ENCODE data around the gene PPP2CA. TPM values are rescaled to one million over a fixed set of nuclear protein-coding genes. Genes with fewer than 3 reads are reported as not detected.
A peak's percentile ranks its signal among the peaks of the same experiment; 100 is the strongest.

PPP2CA gene
- total RNA-seq, 4 donors from 2014 or later, result 90.2 to 179 (median 155) TPM

DNA sequence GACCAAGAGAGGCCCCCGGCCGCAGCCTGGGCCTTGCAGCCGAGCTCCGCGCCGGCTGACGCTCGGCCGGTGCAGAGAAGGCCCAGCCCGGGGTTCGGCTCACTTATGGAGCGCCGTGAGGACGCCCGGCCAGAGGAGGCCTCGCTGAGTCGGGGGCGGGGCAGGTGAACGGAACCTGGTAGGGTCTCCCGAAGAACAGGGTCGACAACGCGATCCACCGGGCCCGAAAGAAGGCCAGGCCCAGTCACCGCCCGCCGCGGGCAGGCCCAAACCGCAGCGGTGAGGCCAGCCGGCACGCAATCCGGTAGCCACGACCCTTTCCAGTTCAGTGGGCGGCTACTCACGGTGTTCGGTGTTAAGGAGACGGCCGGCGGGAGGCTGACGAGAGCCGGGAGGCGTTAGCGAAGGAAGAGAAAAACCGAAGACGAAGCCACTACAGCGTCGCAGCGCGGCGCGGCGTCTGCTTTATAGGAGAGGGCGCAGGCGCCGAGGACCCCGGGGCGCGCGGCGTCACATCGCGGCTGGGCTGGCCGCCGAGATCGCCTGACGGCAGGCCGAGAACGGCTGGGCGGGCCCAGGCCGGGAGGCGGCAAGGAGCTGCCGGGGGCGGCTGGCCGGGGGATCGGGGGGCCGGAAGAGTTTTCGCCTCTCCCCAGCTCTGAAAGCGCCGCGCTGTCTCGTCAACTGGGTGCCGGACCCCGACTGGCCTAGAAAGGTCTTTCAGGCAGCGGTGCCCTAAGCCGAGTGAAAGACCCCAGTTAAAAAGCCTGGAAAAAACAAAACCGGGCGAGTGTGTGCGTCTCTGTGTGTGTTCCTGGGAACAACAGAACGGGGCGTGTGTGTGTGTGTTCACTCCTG lies 49.1 kb downstream of the PPP2CA start, which contains the start of gene SKP1:
SKP1 (minus strand) TSS at position 440 of the 858 bp plus-strand sequence. CDS start 2,928 bp downstream, outside the sequence.
- TF ChIP-seq, protein P1, sequence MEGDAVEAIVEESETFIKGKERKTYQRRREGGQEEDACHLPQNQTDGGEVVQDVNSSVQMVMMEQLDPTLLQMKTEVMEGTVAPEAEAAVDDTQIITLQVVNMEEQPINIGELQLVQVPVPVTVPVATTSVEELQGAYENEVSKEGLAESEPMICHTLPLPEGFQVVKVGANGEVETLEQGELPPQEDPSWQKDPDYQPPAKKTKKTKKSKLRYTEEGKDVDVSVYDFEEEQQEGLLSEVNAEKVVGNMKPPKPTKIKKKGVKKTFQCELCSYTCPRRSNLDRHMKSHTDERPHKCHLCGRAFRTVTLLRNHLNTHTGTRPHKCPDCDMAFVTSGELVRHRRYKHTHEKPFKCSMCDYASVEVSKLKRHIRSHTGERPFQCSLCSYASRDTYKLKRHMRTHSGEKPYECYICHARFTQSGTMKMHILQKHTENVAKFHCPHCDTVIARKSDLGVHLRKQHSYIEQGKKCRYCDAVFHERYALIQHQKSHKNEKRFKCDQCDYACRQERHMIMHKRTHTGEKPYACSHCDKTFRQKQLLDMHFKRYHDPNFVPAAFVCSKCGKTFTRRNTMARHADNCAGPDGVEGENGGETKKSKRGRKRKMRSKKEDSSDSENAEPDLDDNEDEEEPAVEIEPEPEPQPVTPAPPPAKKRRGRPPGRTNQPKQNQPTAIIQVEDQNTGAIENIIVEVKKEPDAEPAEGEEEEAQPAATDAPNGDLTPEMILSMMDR (IDR thresholded peaks at IDR 0.05 in 4 of 5, conservative IDR thresholded peaks at IDR 0.05 in 1 of 5), result no peak
- peak; percentile 96 to 97 for TF ChIP-seq POLR2A (IDR thresholded peaks at IDR 0.05)
- in situ Hi-C loops (cut with MboI; ENCODE audit: low sequenced_read_pairs in 4 of 4) (loop anchor here in 3 of 4 donors (25.0 kb wide), 1 partner anchor 411 kb away; no protein-coding TSS in a partner anchor), intact Hi-C loops (cut with DNase I; ENCODE audit: low total_unique reads) (loop anchor here (1.0 to 5.0 kb wide), 4 partner anchors 49 to 406 kb away; partner anchors contain the start of genes JADE2 and UBE2B)
- Histone ChIP-seq H3K36me3 (peaks cover 0 to 19% of the 10 kb centered on the region in 2 donors), H3K27ac (peak within 1 kb of the TSS; percentile 93 to 99 (median 96)), H3K27me3 (no peaks in the 10 kb centered on the region), H3K4me3 (peak within 1 kb of the TSS; percentile 96 to 99 (median 98)), H3K9me3 (no peaks in the 10 kb centered on the region), H3K4me1 (peaks cover 45 to 46% of the 10 kb centered on the region in 2 donors)
- ATAC-seq (peak; percentile 72 to 76), DNase-seq (peak; percentile 68 to 77)

DNA sequence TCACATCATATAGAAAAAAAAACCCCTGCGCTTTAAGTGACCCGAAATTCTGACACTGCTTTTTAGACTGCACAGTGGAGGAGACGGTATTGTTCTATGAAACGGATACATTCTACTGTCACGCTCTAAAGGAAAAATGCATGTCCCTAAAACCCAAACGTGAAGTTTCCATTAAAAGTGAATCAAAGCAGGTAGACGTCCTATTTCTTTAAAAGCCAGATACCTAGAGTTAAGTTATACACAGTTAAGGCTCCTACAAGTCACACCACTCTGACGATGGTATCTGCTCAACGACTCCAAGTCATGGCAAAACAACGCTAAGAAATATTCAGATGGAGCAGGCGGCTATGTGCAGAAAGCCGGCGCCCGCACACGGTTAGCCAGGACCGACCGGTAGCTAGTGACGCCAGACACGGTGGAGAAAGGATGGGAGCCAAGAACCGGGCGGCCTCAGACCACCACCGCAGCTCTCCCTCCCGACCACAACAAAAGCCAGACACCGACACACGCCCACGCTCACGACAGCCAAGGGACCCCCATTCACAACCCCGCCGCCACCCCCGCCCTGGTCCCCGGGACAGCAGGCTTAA lies 49.9 kb downstream of the PPP2CA start:
- no peaks in the 10 kb centered on the region for H3K27me3 ChIP-seq
- TF ChIP-seq POLR2A (IDR thresholded peaks at IDR 0.05), result no peak
- TF ChIP-seq, protein P1 (IDR thresholded peaks at IDR 0.05 in 4 of 5, conservative IDR thresholded peaks at IDR 0.05 in 1 of 5), result no peak
- in situ Hi-C loops (cut with MboI; ENCODE audit: low sequenced_read_pairs in 4 of 4) (loop anchor here in 3 of 4 donors (25.0 kb wide), 1 partner anchor 411 kb away; no protein-coding TSS in a partner anchor), intact Hi-C loops (cut with DNase I; ENCODE audit: low total_unique reads) (loop anchor here (2.0 to 5.0 kb wide), 3 partner anchors 195 to 406 kb away; partner anchors contain the start of genes JADE2 and UBE2B)
- H3K4me1 ChIP-seq, result peaks cover 52 to 53% of the 10 kb centered on the region in 2 donors
- H3K9me3 ChIP-seq, result no peaks in the 10 kb centered on the region
- peaks cover 0 to 21% of the 10 kb centered on the region in 2 donors for H3K36me3 ChIP-seq
- DNase-seq, result peak; percentile 20 to 48
- peak; percentile 15 to 25 for ATAC-seq
- H3K27ac ChIP-seq, result peak overlapping the region; percentile 93 to 99 (median 96)
- H3K4me3 ChIP-seq, result peak overlapping the region; percentile 96 to 99 (median 98)

DNA sequence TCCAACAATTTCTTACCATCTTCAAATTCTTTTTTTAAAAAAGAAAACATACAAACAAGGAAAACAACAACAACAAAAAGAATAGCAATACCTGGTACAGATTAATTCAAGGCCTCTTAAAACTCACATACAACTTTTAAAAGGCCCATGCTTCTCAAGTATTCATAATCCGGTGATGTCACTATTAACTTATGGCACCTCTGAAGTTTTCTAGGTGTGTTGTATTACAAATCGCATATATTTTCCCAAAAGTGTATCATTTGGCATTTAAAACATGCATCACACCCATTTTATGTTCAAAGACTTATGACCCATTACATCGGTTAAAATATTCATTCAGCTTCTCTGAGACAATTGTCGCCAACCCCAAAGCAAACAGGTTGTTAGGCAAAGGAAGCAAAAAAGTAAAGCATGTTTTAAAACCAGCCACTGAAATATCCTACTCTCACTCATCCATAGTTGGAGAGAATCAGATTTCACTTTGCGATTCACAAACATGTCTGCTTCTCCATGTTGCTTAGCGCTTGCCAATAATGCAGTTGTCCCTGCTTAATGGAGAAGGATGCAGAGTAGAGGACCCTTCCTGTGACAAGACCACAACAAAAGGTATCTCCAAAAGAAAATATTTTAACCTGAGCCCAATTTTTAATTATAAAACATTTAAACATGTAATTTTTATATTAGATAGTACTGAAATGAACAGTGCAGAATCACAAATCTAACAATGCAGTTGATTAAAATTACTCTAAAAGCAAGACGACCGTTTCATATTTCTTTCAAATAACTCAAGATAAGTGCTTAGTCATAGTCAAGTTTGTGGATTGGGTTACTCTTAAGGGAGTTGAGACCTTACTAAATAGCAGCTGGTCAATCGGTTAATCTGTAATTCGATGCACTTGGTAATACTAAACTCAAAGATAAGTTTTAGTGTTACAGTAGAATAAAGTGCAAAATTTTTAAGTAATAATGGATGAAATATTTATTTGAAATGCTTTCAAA lies 50.7 kb downstream of the PPP2CA start:
- no peaks in the 10 kb centered on the region for H3K27me3 ChIP-seq
- no peaks in the 10 kb centered on the region for H3K9me3 ChIP-seq
- intact Hi-C loops (cut with DNase I; ENCODE audit: low total_unique reads) (loop anchor here (5.0 kb wide), 2 partner anchors 352 to 407 kb away; partner anchors contain the start of gene JADE2), in situ Hi-C loops (cut with MboI; ENCODE audit: low sequenced_read_pairs in 4 of 4) (loop anchor here in 3 of 4 donors (25.0 kb wide), 1 partner anchor 412 kb away; no protein-coding TSS in a partner anchor)
- peaks cover 61 to 62% of the 10 kb centered on the region in 2 donors for H3K4me1 ChIP-seq
- TF ChIP-seq, protein P1 (IDR thresholded peaks at IDR 0.05 in 4 of 5, conservative IDR thresholded peaks at IDR 0.05 in 1 of 5), result no peak
- TF ChIP-seq POLR2A (IDR thresholded peaks at IDR 0.05), result no peak
- DNase-seq (no peak), ATAC-seq (no peak)
- H3K36me3 ChIP-seq, result peaks cover 0 to 27% of the 10 kb centered on the region in 2 donors
- peak overlapping the region; percentile 96 to 99 (median 98) for H3K4me3 ChIP-seq
- peak overlapping the region; percentile 93 to 99 (median 96) for H3K27ac ChIP-seq

DNA sequence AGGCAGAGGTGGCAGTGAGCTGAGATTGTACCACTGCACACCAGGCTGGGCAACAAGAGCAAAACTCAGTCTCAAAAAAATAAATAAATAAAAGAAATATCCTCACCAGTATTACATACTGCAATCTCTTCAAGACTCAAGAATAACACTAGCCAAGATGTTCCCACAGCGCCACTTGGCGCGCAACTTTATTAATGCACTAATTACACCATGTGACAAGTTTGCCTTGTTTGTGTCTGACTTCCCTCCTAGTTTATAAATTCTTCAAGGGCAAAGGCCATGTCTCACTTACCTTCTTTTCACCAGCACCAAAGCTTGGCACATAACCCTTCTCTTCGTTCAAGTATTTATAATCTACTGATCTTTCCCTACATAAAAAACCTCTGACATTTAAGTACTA lies 53.9 kb downstream of the PPP2CA start:
- Histone ChIP-seq H3K9me3 (no peaks in the 10 kb centered on the region), H3K27me3 (no peaks in the 10 kb centered on the region), H3K4me1 (peaks cover 72 to 76% of the 10 kb centered on the region in 2 donors), H3K27ac (peak overlapping the region; percentile 53 to 99 (median 76)), H3K4me3 (no peak overlapping the region), H3K36me3 (peaks cover 0 to 43% of the 10 kb centered on the region in 2 donors)
- intact Hi-C loops (cut with DNase I; ENCODE audit: low total_unique reads), result no loop called here
- in situ Hi-C loops (cut with MboI; ENCODE audit: low sequenced_read_pairs in 4 of 4), result no loop called here
- no peak for TF ChIP-seq POLR2A (IDR thresholded peaks at IDR 0.05)
- TF ChIP-seq, protein P1 (IDR thresholded peaks at IDR 0.05 in 4 of 5, conservative IDR thresholded peaks at IDR 0.05 in 1 of 5), result no peak
- DNase-seq (no peak), ATAC-seq (no peak)
